ENCODE measurements around the gene DISP3. TPM values are rescaled to one million over a fixed set of nuclear protein-coding genes. Genes with fewer than 3 reads are reported as not detected.

DISP3 gene
- polyA plus RNA-seq, 3 donors = 0.01 TPM; not detected in 2

DNA sequence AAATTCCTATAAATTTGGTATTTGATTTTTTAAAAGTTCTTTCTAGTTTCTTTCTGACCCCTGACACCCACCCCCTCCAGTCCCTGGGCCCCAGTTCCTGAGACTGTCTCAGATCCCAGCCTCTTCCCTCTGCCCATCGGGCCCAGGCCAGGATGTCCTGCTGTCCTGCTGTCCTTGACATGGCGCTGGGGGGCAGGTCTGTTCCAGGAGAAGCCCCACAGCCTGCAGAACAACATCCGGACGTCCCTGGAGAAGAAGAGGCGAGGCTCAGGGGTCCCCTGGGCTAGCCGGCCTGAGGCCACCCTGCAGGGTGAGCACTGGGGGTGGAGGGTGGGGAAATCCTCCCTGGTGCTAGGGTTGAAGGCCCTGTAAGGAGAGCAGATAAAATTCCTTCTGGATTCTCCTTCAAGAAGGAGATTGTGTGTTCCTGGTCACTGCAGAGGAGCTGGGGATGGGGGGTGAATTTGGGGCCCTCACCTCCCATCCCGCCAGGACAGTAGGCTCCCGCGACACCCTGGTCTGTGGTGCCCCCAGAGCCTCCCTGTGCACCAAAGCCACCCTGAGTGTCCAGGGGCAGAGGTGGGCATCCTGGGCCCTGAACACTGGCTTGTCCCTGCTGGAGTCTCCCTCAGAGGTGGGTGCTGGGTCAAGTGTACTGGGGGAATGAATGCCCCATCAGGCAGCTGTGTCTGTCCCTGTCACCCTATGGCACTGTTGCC lies 45.0 kb downstream of the DISP3 start:
- H3K27ac ChIP-seq (ENCODE audit: low read depth in 1 of 2, low read length in 2 of 2) = no peak overlapping the region
- Mint-ChIP-seq H3K4me1 (no peaks in the 10 kb centered on the region), H3K36me3 (no peaks in the 10 kb centered on the region), H3K4me3 (no peak overlapping the region), H3K27ac (no peak overlapping the region), H3K27me3 (ENCODE audit: low read depth in 3 of 3) (peaks cover 0 to 4% (median 1%) of the 10 kb centered on the region in 3 donors), H3K9me3 (peaks cover 0 to 2% (median 0%) of the 10 kb centered on the region in 7 donors)
- H3K27me3 ChIP-seq (ENCODE audit: control insufficient read depth in 2 of 2, insufficient read depth in 2 of 2, low read length in 2 of 2) = no peaks in the 10 kb centered on the region
- no peak overlapping the region for H3K9ac ChIP-seq (ENCODE audit: insufficient read depth, low read length, poor library complexity, severe bottlenecking)
- H2AFZ ChIP-seq (ENCODE audit: insufficient read depth, low read depth, low read length, poor library complexity, severe bottlenecking) = no peak overlapping the region
- no peak for DNase-seq
- no peaks in the 10 kb centered on the region for H4K20me1 ChIP-seq (ENCODE audit: insufficient read depth, low read length)
- H3K4me3 ChIP-seq (replicated peaks in 1 of 3; ENCODE audit: low read depth in 2 of 3, low read length in 3 of 3) = no peak overlapping the region
- no peak overlapping the region for H3K4me2 ChIP-seq (replicated peaks; ENCODE audit: extremely low read depth, low read length, poor library complexity, severe bottlenecking)
- TF ChIP-seq CTCF (IDR thresholded peaks at IDR 0.05) = no peak
- no peaks in the 10 kb centered on the region for H3K4me1 ChIP-seq (ENCODE audit: control insufficient read depth in 1 of 2, insufficient read depth in 2 of 2, low read length in 2 of 2)
- H3K9me3 ChIP-seq (replicated peaks in 1 of 2; ENCODE audit: control insufficient read depth in 1 of 2, insufficient read depth in 1 of 2, low read length in 2 of 2) = no peaks in the 10 kb centered on the region
- intact Hi-C loops (cut with micrococcal nuclease) = no loop called here
- 85% methylated on average over 6 of the region's 9 CpGs for WGBS (ENCODE audit: insufficient coverage)
- H3K79me2 ChIP-seq (ENCODE audit: insufficient read depth, low read length) = no peaks in the 10 kb centered on the region
- no peaks in the 10 kb centered on the region for H3K36me3 ChIP-seq (replicated peaks in 1 of 2; ENCODE audit: control insufficient read depth in 1 of 2, insufficient read depth in 2 of 2, low read length in 2 of 2)

DNA sequence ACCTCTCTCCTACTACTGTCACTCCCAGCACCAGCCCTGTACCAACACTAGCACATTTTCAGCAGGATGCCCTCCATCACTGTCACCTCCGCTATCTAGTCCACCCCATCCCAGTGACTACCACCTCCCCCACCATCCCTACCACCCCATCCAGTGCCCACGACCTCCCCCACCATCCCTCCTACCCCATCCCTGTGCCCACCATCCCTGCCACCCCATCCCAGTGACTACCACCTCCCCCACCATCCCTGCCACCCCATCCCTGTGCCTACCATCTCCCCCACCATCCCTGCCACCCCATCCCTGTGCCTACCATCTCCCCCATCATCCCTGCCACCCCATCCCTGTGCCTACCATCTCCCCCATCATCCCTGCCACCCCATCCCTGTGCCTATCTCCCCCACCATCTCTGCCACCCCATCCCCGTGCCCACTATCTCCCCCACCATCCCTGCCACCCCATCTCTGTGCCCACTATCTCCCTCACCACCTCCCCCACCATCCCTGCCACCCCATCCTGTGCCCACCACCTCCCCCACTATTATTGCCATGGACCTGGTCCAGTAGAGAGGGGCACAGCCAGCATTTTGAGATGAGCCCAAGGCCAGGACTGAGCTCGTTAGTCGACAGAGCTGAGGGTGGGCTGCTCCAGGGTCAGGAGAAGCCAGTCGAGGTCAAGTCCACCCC lies 45.7 kb downstream of the DISP3 start:
- peaks cover 0 to 2% (median 0%) of the 10 kb centered on the region in 7 donors for H3K9me3 Mint-ChIP-seq
- Histone ChIP-seq H3K79me2 (ENCODE audit: insufficient read depth, low read length) (no peaks in the 10 kb centered on the region), H2AFZ (ENCODE audit: insufficient read depth, low read depth, low read length, poor library complexity, severe bottlenecking) (no peak overlapping the region), H3K27ac (ENCODE audit: low read depth in 1 of 2, low read length in 2 of 2) (no peak overlapping the region), H3K9ac (ENCODE audit: insufficient read depth, low read length, poor library complexity, severe bottlenecking) (no peak overlapping the region), H3K4me3 (replicated peaks in 1 of 3; ENCODE audit: low read depth in 2 of 3, low read length in 3 of 3) (no peak overlapping the region), H3K36me3 (replicated peaks in 1 of 2; ENCODE audit: control insufficient read depth in 1 of 2, insufficient read depth in 2 of 2, low read length in 2 of 2) (no peaks in the 10 kb centered on the region), H3K4me2 (replicated peaks; ENCODE audit: extremely low read depth, low read length, poor library complexity, severe bottlenecking) (no peak overlapping the region), H3K27me3 (ENCODE audit: control insufficient read depth in 2 of 2, insufficient read depth in 2 of 2, low read length in 2 of 2) (no peaks in the 10 kb centered on the region), H4K20me1 (ENCODE audit: insufficient read depth, low read length) (no peaks in the 10 kb centered on the region), H3K4me1 (ENCODE audit: control insufficient read depth in 1 of 2, insufficient read depth in 2 of 2, low read length in 2 of 2) (no peaks in the 10 kb centered on the region), H3K9me3 (replicated peaks in 1 of 2; ENCODE audit: control insufficient read depth in 1 of 2, insufficient read depth in 1 of 2, low read length in 2 of 2) (no peaks in the 10 kb centered on the region)
- H3K36me3 Mint-ChIP-seq = no peaks in the 10 kb centered on the region
- TF ChIP-seq CTCF (IDR thresholded peaks at IDR 0.05) = no peak
- no peak for DNase-seq
- 82% methylated on average over 5 of the region's 6 CpGs for WGBS (ENCODE audit: insufficient coverage)
- no peaks in the 10 kb centered on the region for H3K4me1 Mint-ChIP-seq
- H3K27ac Mint-ChIP-seq = no peak overlapping the region
- intact Hi-C loops (cut with micrococcal nuclease) = no loop called here
- no peak overlapping the region for H3K4me3 Mint-ChIP-seq
- peaks cover 0 to 4% (median 1%) of the 10 kb centered on the region in 3 donors for H3K27me3 Mint-ChIP-seq (ENCODE audit: low read depth in 3 of 3)
